ENCODE results near the gene TOX3.

- TF ChIP-seq ATF3 (IDR thresholded peaks at IDR 0.05; ENCODE audit: borderline replicate concordance, extremely low read depth, low read depth, low read length) (no peak), CTCF (IDR thresholded peaks at IDR 0.05 in 2 of 3, conservative IDR thresholded peaks at IDR 0.05 in 1 of 3; ENCODE audit: control insufficient read depth in 2 of 3, extremely low read depth in 1 of 3, insufficient read depth in 1 of 3, low read depth in 3 of 3, low read length in 3 of 3) (no peak), EZH2 (IDR thresholded peaks at IDR 0.05; ENCODE audit: borderline replicate concordance, control insufficient read depth, low read depth, low read length) (no peak), RAD21 (IDR thresholded peaks at IDR 0.05; ENCODE audit: insufficient read depth, low read depth, low read length) (no peak), BACH1 (IDR thresholded peaks at IDR 0.05; ENCODE audit: borderline replicate concordance) (no peak)
Observed at GRCh38 chr16:52418201-52418600, 128.7 kb downstream of the TOX3 start.
